Gastrocnemius medialis (tissue), 4 donors: ENCODE results near the gene NIT1. TPM values are rescaled to one million over a fixed set of nuclear protein-coding genes. Genes with fewer than 3 reads are reported as not detected.

Experiments
- ATAC-seq, 2 donors: fragments of 150-250 bp; one replicate each; pipeline ENCODE4 v1.9.1; 2016
- DNase-seq, 2 donors: peaks; one replicate each; pipeline ENCODE4 v3.0.0-alpha.2; 2019
- H3K27ac ChIP-seq, 4 donors: fragments of 200-600 bp; sonication (generic); 1 replicate in 1 of 4; 2 replicates in 3 of 4; pipeline ENCODE4 v1.5.1; 2016 to 2018; ENCODE audit warnings: mild to moderate bottlenecking in 2 of 4, moderate library complexity in 1 of 4
- H3K27me3 ChIP-seq, 3 donors: fragments of 200-600 bp; sonication (generic) in 2 of 3; 1 replicate in 1 of 3; 2 replicates in 2 of 3; pipeline versions ENCODE4 v1.5.1 to v1.6.0; 2016 to 2019; ENCODE audit warnings: mild to moderate bottlenecking in 1 of 3, moderate library complexity in 1 of 3
- H3K36me3 ChIP-seq, 2 donors: fragments of 200-600 bp; sonication (generic) in 1 of 2; one replicate each; pipeline ENCODE4 v1.5.1; 2017 to 2018
- H3K4me1 ChIP-seq, 2 donors: fragments of 200-600 bp; sonication (generic) in 1 of 2; one replicate each; pipeline ENCODE4 v1.5.1; 2016 to 2017; ENCODE audit warnings: mild to moderate bottlenecking in 2 of 2
- H3K4me3 ChIP-seq, 4 donors: fragments of 200-600 bp; sonication (generic) in 3 of 4; 1 replicate in 1 of 4; 2 replicates in 3 of 4; pipeline ENCODE4 v1.5.1; 2016 to 2019; ENCODE audit warnings: mild to moderate bottlenecking in 2 of 4
- H3K9me3 ChIP-seq, 3 donors: fragments of 200-600 bp; sonication (generic) in 2 of 3; 1 replicate in 1 of 3; 2 replicates in 2 of 3; pipeline ENCODE4 v1.5.1; 2016 to 2019
- POLR2A ChIP-seq, 2 donors: fragments of 450-650 bp; IDR thresholded peaks; one replicate each; pipeline ENCODE4 v1.6.1; 2017; ENCODE audit warnings: antibody characterized with exemption in 2 of 2, mild to moderate bottlenecking in 2 of 2, moderate library complexity in 2 of 2
- in situ Hi-C, 4 donors: fragments of 200-750 bp; cut with MboI; loops; one replicate each; pipeline versions ENCODE4 v1.15.0 to v1.8.0; 2017; ENCODE audit warnings: low sequenced_read_pairs in 4 of 4
- intact Hi-C: fragments of 100-400 bp; cut with DNase I; formaldehyde crosslinking; loops from one replicate; pipeline ENCODE4 v1.15.1; 2023; ENCODE audit warnings: low total_unique reads
- total RNA-seq, 4 donors: library from RNA; depleted of rRNA; stranded (reverse); fragments of >200 nt; gene quantifications; one replicate each; pipeline versions ENCODE4 v1.1.0 to v1.2.3, GENCODE V29; 2016
- TF ChIP-seq, protein P1 (sequence below), 5 experiments: fragments of 450-650 bp in 3 of 5; fragments of 200-600 bp in 2 of 5; sonication (generic) in 2 of 5; IDR thresholded peaks in 4 of 5; conservative IDR thresholded peaks in 1 of 5; 1 replicate in 4 of 5; 2 replicates in 1 of 5; pipeline ENCODE4 v1.5.1; 2016 to 2019; ENCODE audit warnings: antibody characterized with exemption in 5 of 5, mild to moderate bottlenecking in 3 of 5, moderate library complexity in 3 of 5

Gene NIT1
- total RNA-seq, 4 donors from 2014 or later, result 16.1 to 20.4 (median 17.9) TPM

DNA sequence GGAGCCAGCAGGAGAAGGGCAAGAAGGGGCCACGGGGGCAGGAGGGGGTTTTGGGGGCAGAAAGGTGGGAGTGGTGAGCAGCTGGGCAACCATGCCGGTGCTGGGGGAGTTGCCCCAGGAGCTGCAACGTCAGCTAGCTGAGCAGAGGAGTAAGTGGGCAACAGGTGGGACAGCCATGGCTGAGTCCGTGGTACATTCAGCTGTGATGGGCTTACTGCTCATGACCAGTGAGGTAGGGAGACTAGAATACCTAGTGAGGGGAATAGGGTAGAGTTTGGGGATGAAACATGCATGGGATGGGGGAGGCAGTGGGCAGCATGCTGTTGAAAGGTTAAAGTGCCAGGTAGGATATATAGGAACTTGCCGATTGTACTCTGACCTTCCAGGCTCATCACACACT, 43.7 kb downstream of the NIT1 start:
- DNase-seq, result no peak
- in situ Hi-C loops, result no loop called here

GRCh38 chr1:161162052-161162451, 44.1 kb downstream of the NIT1 start:
- intact Hi-C loops, result no loop called here
- H3K9me3 ChIP-seq, result no peaks in the 10 kb centered on the region
- in situ Hi-C loops, result no loop called here
- no peak for DNase-seq
- no peak overlapping the region for H3K4me3 ChIP-seq
- TF ChIP-seq POLR2A (IDR thresholded peaks at IDR 0.05), result no peak
- TF ChIP-seq, protein P1, sequence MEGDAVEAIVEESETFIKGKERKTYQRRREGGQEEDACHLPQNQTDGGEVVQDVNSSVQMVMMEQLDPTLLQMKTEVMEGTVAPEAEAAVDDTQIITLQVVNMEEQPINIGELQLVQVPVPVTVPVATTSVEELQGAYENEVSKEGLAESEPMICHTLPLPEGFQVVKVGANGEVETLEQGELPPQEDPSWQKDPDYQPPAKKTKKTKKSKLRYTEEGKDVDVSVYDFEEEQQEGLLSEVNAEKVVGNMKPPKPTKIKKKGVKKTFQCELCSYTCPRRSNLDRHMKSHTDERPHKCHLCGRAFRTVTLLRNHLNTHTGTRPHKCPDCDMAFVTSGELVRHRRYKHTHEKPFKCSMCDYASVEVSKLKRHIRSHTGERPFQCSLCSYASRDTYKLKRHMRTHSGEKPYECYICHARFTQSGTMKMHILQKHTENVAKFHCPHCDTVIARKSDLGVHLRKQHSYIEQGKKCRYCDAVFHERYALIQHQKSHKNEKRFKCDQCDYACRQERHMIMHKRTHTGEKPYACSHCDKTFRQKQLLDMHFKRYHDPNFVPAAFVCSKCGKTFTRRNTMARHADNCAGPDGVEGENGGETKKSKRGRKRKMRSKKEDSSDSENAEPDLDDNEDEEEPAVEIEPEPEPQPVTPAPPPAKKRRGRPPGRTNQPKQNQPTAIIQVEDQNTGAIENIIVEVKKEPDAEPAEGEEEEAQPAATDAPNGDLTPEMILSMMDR (IDR thresholded peaks at IDR 0.05 in 4 of 5, conservative IDR thresholded peaks at IDR 0.05 in 1 of 5), result no peak
- H3K27me3 ChIP-seq, result no peaks in the 10 kb centered on the region
- H3K4me1 ChIP-seq, result peaks cover 26 to 40% of the 10 kb centered on the region in 2 donors
- ATAC-seq, result no peak
- H3K27ac ChIP-seq, result peak overlapping the region in 1 of 4 donors; percentile 5
- peaks cover 0 to 49% of the 10 kb centered on the region in 2 donors for H3K36me3 ChIP-seq

More for the DNA sequence above, 43.7 kb downstream of the NIT1 start:
- intact Hi-C loops, result no loop called here
- peak overlapping the region in 1 of 4 donors; percentile 5 for H3K27ac ChIP-seq
- peaks cover 25 to 36% of the 10 kb centered on the region in 2 donors for H3K4me1 ChIP-seq
- ATAC-seq, result no peak
- no peaks in the 10 kb centered on the region for H3K27me3 ChIP-seq
- TF ChIP-seq, protein P1 (IDR thresholded peaks at IDR 0.05 in 4 of 5, conservative IDR thresholded peaks at IDR 0.05 in 1 of 5), result no peak
- no peak for TF ChIP-seq POLR2A (IDR thresholded peaks at IDR 0.05)
- peaks cover 0 to 52% of the 10 kb centered on the region in 2 donors for H3K36me3 ChIP-seq
- no peaks in the 10 kb centered on the region for H3K9me3 ChIP-seq
- no peak overlapping the region for H3K4me3 ChIP-seq

DNA sequence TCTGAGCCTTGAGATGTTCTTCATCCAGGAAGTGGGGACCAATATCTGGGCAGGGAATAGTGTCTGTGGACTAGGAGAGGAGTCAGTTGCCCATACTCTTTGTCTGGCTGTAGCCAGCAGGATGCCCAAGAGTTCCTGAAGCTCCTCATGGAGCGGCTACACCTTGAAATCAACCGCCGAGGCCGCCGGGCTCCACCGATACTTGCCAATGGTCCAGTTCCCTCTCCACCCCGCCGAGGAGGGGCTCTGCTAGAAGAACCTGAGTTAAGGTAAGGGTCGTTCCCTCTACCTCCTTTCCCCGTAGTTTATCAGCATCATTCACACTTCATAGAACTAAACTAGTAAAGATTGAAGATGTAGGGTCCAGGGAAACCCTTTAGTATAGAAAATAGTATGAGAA, 44.9 kb downstream of the NIT1 start:
- TF ChIP-seq, protein P1 (IDR thresholded peaks at IDR 0.05 in 4 of 5, conservative IDR thresholded peaks at IDR 0.05 in 1 of 5), result no peak
- no peak for TF ChIP-seq POLR2A (IDR thresholded peaks at IDR 0.05)
- Histone ChIP-seq H3K9me3 (no peaks in the 10 kb centered on the region), H3K4me1 (peaks cover 32 to 43% of the 10 kb centered on the region in 2 donors), H3K4me3 (no peak overlapping the region), H3K27ac (no peak overlapping the region), H3K36me3 (peaks cover 0 to 43% of the 10 kb centered on the region in 2 donors), H3K27me3 (no peaks in the 10 kb centered on the region)
- DNase-seq (no peak), ATAC-seq (no peak)
- in situ Hi-C loops (no loop called here), intact Hi-C loops (no loop called here)

GRCh38 chr1:161163793-161164192, 45.9 kb downstream of the NIT1 start:
- H3K27me3 ChIP-seq, result no peaks in the 10 kb centered on the region
- H3K36me3 ChIP-seq, result peaks cover 0 to 43% of the 10 kb centered on the region in 2 donors
- H3K27ac ChIP-seq, result no peak overlapping the region
- DNase-seq, result no peak
- no peaks in the 10 kb centered on the region for H3K9me3 ChIP-seq
- peaks cover 32 to 39% of the 10 kb centered on the region in 2 donors for H3K4me1 ChIP-seq
- no peak for ATAC-seq
- intact Hi-C loops, result no loop called here
- in situ Hi-C loops, result no loop called here
- H3K4me3 ChIP-seq, result no peak overlapping the region
- TF ChIP-seq, protein P1 (IDR thresholded peaks at IDR 0.05 in 4 of 5, conservative IDR thresholded peaks at IDR 0.05 in 1 of 5), result no peak
- no peak for TF ChIP-seq POLR2A (IDR thresholded peaks at IDR 0.05)
